Fibroblast of mammary gland (primary cell): ENCODE data around the gene OSBPL7.

Experiments used
- DNase-seq: peaks from one replicate; pipeline ENCODE4 v3.0.0-alpha.2; 2010; ENCODE audit warnings: low read depth
- H3K4me3 ChIP-seq: 2 replicates; pipeline ENCODE4 v1.5.1; 2011; ENCODE audit warnings: low read depth, mild to moderate bottlenecking, low read length, moderate library complexity; ENCODE audit not compliant: control insufficient read depth
- CTCF ChIP-seq: conservative IDR thresholded peaks from 2 replicates; pipeline ENCODE4 v1.5.1; 2011; ENCODE audit warnings: low read depth, low read length, inconsistent platforms; ENCODE audit not compliant: control insufficient read depth, insufficient read depth

Gene OSBPL7

DNA sequence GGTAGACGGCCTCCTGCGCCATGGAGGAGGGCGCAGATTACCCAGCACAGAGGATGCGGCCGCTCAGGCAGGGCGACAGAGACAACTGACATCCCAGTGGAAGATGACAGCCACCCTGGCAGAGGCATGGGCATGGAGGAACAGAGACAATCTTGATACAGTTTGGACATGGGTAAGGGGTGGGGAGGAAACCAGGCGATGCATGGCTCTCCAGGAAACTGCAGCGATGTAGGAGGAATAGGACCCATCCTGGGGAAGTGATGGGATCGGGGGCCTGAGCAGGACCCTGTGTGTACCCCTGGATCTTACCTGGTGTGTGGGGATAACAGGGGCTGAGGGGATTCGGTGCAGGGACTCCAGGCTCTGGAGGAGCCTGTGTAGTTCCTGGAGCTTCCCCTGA is 4.6 kb downstream of the OSBPL7 start:
- no peak for TF ChIP-seq CTCF
- no peak for DNase-seq

DNA sequence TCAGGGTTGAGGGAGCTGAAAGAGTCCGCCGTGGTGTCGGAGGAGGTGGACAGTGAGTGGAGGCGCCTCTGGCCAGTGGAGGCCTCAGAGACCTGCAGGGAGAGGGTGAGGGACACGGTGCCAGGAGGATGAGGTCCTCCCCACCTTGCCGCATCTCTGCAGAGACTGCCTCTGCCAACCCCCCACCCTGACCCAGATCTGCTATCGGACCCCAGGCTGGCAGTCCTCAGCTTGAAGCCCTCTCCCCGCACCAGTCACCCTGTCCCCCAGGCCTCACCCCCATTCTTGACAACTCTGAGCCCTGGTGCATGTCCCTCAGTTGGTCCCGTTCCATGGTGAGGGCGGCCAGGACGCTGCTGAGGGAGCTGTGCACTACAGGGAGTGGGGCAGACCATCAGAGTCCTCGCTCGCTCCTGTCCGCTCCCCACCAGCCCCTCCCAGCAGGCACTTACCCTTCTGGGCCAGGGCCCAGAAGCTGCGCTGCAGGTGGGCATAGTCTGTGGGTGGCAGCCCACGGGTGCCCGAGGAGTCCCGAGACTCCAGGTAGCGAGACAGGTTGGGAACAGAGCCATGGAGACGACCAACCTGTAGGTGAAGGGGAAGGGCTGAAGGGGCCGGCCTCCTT is 5.4 kb downstream of the OSBPL7 start:
- H3K4me3 ChIP-seq = no peak overlapping the region
- DNase-seq = no peak
- TF ChIP-seq CTCF = no peak

More for the DNA sequence above, 4.6 kb downstream of the OSBPL7 start:
- H3K4me3 ChIP-seq = no peak overlapping the region

GRCh38 chr17:47815106-47815918 is 6.3 kb downstream of the OSBPL7 start:
- DNase-seq = no peak
- H3K4me3 ChIP-seq = no peak overlapping the region
- no peak for TF ChIP-seq CTCF

DNA sequence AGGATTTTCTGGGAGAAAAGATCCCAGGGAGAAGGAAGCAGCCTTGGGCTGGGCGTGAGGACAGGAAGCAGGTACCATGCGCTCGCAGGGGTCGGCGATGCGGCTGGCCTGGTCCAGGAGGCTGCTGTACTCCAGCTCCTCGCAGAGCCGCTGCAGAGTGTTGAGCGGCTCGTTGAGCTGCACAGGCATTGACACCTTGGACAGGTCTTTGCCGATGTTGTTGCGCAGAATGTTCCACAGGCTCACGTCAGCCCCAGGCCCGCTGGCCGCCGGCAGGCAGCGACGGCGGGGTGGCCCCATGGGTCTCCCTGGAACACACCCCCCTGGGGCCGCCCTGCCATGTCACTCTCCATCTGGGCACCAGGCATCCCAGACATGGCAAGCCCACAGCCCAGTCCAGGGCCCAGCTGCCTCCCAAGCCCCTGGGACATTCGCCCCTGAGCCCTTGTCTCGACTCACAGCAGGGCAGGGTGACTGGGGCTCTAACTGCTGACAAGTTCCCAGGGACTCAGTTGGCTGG is 8.0 kb downstream of the OSBPL7 start:
- DNase-seq = no peak
- H3K4me3 ChIP-seq = no peak overlapping the region
- no peak for TF ChIP-seq CTCF

GRCh38 chr17:47813077-47813476 is 8.5 kb downstream of the OSBPL7 start:
- no peak for DNase-seq
- no peak for TF ChIP-seq CTCF
- H3K4me3 ChIP-seq = no peak overlapping the region

- H3K4me3 ChIP-seq = no peak overlapping the region
- no peak for DNase-seq
- no peak for TF ChIP-seq CTCF
These were observed 9.3 kb downstream of the OSBPL7 start for GRCh38 chr17:47812146-47812920.
